ENCODE measurements around the gene TMEM245. TPM values are rescaled to one million over a fixed set of nuclear protein-coding genes. Genes with fewer than 3 reads are reported as not detected.

The TMEM245 gene
- total and polyA plus RNA-seq, 2 of the 13 experiments (the other 11 are each of a cell fraction or from before 2014, with no cell fraction given) = 53.5 to 55.4 TPM

DNA sequence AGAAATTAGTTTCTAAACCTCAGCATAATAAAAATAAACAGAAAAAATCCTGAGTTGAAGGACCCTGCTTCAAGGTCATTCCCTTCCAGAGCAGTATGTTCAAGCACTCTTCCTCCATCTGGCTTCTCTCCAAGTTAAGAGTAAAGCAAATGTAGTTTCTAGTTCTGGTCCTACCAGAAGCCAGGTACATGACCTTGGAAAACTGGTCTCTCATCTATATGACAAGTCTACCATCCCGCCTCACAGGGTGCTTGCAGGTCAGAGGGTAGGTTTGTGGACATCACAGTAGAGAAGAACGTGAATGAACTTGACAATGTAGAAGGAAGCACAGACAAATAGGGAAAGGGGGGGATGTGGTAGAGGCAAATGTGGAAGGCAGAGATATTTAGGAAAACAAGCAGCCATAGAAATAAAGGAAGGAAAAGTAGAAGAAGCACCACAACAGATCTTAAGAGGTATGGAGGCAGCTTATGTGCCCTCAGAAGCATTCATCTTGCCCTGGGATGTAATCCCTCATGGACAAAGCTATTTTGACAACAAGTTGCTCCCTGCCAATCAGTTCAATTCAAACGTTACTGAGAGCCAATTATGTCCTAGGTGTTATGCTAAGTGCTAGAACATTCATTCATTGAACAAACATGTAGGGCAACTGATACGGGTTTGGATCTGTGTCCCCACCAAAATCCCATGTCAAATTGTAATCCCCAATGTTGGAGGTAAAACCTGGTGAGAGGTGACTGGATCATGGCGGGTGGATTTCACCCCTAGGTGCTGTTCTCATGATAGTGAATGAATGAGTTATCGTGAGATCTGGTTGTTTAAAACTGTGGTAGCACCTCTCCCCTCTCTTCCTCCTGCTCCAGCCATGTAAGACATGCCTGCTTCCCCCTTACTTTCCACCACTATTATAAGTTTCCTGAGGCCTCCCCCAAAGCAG lies 82.7 kb downstream of the TMEM245 start (continued):
- TF ChIP-seq, protein P1, sequence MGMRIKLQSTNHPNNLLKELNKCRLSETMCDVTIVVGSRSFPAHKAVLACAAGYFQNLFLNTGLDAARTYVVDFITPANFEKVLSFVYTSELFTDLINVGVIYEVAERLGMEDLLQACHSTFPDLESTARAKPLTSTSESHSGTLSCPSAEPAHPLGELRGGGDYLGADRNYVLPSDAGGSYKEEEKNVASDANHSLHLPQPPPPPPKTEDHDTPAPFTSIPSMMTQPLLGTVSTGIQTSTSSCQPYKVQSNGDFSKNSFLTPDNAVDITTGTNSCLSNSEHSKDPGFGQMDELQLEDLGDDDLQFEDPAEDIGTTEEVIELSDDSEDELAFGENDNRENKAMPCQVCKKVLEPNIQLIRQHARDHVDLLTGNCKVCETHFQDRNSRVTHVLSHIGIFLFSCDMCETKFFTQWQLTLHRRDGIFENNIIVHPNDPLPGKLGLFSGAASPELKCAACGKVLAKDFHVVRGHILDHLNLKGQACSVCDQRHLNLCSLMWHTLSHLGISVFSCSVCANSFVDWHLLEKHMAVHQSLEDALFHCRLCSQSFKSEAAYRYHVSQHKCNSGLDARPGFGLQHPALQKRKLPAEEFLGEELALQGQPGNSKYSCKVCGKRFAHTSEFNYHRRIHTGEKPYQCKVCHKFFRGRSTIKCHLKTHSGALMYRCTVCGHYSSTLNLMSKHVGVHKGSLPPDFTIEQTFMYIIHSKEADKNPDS (CRISPR knock-in tag; IDR thresholded peaks at IDR 0.05) = no peak
- no peak for TF ChIP-seq ZKSCAN1 (IDR thresholded peaks at IDR 0.05; ENCODE audit: low read length)
- TF ChIP-seq RARA (CRISPR knock-in tag; IDR thresholded peaks at IDR 0.05) = peak; percentile 92
- TF ChIP-seq U2AF2 (IDR thresholded peaks at IDR 0.05; ENCODE audit: low read depth, low read length) = no peak
- TF ChIP-seq SALL1 (CRISPR knock-in tag; IDR thresholded peaks at IDR 0.05) = peak; percentile 26; the same call in 1 of the 2 replicates
- no peak for TF ChIP-seq REL (CRISPR knock-in tag; conservative IDR thresholded peaks at IDR 0.05)
- TF ChIP-seq HOMEZ (CRISPR knock-in tag; IDR thresholded peaks at IDR 0.05; ENCODE audit: low read depth) = 0 out of 2 replicates have a peak, but pooled peaks have one; percentile 40
- TF ChIP-seq, protein P2, sequence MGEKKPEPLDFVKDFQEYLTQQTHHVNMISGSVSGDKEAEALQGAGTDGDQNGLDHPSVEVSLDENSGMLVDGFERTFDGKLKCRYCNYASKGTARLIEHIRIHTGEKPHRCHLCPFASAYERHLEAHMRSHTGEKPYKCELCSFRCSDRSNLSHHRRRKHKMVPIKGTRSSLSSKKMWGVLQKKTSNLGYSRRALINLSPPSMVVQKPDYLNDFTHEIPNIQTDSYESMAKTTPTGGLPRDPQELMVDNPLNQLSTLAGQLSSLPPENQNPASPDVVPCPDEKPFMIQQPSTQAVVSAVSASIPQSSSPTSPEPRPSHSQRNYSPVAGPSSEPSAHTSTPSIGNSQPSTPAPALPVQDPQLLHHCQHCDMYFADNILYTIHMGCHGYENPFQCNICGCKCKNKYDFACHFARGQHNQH (CRISPR knock-in tag; IDR thresholded peaks at IDR 0.05) = peak; percentile 18; the same call in 1 of the 2 replicates
- peak; percentile 64; the same call in 1 of the 2 replicates for TF ChIP-seq PPARG (CRISPR knock-in tag; conservative IDR thresholded peaks at IDR 0.05)
- TF ChIP-seq ZNF567 (CRISPR knock-in tag; IDR thresholded peaks at IDR 0.05; ENCODE audit: borderline replicate concordance) = no peak

Data from HepG2 (cell line).